ENCODE results near the gene DHX35. TPM values are rescaled to one million over a fixed set of nuclear protein-coding genes. Genes with fewer than 3 reads are reported as not detected.

DHX35 gene
- total and polyA plus RNA-seq, 2 experiments from 2014 or later: 8.3 to 25.9 TPM

DNA sequence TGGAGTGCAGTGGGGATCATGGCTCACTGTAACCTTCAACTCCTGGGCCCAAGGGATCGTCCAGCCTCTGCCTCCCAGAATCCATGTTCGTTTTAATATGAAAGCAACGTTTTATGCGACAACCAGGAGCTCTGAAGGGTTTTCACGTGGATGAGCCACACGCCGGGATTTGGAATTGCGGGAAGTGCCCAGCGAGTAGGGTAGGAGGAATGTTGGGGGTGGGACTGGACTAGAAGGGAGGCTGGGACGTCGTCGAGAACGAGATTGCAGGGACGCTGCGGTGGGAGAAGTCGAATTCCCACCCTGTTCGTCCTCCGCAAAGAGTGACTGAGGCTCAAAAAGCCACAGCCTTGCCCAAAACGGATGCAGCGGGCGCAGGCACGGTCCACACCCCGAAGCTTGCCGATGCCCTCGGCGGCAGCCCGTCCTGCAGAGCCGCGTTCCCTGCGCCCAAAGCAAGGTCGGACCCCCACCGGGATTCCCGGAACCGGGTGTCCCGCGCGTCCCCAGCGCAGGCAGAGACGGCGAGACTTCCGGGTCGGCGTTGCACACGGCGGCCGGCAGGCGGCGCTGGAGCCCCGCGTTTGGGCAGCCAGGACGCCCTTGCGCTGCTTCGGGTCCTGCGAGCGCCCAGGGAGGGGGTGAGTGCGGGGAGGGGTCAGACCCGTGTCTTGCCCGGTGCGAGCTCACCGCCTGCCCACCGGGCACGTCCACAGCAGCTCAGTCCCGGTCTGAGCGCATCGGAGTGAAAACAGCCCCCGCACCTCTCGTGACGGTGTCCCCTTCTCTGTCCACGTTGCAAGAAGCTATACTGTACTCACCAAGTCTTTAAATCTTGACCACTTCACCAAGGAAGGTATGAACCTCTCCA, 87.8 kb downstream of the DHX35 start:
- Mint-ChIP-seq H3K27me3 (ENCODE audit: insufficient read depth, low read depth, poor library complexity) (peaks cover 14% of the 10 kb centered on the region), H3K4me1 (0 out of 3 replicates have a peak, but pooled peaks cover 3% of the 10 kb centered on the region), H3K36me3 (ENCODE audit: low read depth) (no peaks in the 10 kb centered on the region), H3K4me3 (peak overlapping the region; percentile 77), H3K27ac (no peak overlapping the region), H3K9me3 (no peaks in the 10 kb centered on the region)
- Histone ChIP-seq H3F3A (replicated peaks; ENCODE audit: low read depth) (no peaks in the 10 kb centered on the region), H3K79me2 (replicated peaks; ENCODE audit: insufficient read depth) (no peaks in the 10 kb centered on the region), H2AFZ (peak overlapping the region; percentile 99), H4K20me1 (replicated peaks; ENCODE audit: insufficient read depth) (no peaks in the 10 kb centered on the region), H3K27me3 (ENCODE audit: insufficient read depth) (peaks cover 10% of the 10 kb centered on the region), H3K4me2 (peak overlapping the region; percentile 89), H3K4me3 (peak overlapping the region; percentile 77), H3K9me2 (ENCODE audit: insufficient read depth) (no peaks in the 10 kb centered on the region), H3K4me1 (ENCODE audit: insufficient read depth) (peaks cover 10% of the 10 kb centered on the region; the same call in 1 of the 2 replicates), H3K36me3 (ENCODE audit: insufficient read depth) (no peaks in the 10 kb centered on the region), H3K27ac (ENCODE audit: low read depth) (no peak overlapping the region)
- TF ChIP-seq JUNB (IDR thresholded peaks at IDR 0.05; ENCODE audit: unreplicated experiment) (no peak), STAT1 (IDR thresholded peaks at IDR 0.05; ENCODE audit: unreplicated experiment) (no peak)
- TF ChIP-seq, protein P1, sequence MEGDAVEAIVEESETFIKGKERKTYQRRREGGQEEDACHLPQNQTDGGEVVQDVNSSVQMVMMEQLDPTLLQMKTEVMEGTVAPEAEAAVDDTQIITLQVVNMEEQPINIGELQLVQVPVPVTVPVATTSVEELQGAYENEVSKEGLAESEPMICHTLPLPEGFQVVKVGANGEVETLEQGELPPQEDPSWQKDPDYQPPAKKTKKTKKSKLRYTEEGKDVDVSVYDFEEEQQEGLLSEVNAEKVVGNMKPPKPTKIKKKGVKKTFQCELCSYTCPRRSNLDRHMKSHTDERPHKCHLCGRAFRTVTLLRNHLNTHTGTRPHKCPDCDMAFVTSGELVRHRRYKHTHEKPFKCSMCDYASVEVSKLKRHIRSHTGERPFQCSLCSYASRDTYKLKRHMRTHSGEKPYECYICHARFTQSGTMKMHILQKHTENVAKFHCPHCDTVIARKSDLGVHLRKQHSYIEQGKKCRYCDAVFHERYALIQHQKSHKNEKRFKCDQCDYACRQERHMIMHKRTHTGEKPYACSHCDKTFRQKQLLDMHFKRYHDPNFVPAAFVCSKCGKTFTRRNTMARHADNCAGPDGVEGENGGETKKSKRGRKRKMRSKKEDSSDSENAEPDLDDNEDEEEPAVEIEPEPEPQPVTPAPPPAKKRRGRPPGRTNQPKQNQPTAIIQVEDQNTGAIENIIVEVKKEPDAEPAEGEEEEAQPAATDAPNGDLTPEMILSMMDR (conservative IDR thresholded peaks at IDR 0.05; ENCODE audit: low read depth in 2 of 2): peak; percentile 73 to 96
- TF ChIP-seq, protein P2, sequence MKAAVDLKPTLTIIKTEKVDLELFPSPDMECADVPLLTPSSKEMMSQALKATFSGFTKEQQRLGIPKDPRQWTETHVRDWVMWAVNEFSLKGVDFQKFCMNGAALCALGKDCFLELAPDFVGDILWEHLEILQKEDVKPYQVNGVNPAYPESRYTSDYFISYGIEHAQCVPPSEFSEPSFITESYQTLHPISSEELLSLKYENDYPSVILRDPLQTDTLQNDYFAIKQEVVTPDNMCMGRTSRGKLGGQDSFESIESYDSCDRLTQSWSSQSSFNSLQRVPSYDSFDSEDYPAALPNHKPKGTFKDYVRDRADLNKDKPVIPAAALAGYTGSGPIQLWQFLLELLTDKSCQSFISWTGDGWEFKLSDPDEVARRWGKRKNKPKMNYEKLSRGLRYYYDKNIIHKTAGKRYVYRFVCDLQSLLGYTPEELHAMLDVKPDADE (IDR thresholded peaks at IDR 0.05): no peak
- peak; percentile 84 for ATAC-seq
- peak; percentile 86 for DNase-seq (ENCODE audit: low spot score)

DNA sequence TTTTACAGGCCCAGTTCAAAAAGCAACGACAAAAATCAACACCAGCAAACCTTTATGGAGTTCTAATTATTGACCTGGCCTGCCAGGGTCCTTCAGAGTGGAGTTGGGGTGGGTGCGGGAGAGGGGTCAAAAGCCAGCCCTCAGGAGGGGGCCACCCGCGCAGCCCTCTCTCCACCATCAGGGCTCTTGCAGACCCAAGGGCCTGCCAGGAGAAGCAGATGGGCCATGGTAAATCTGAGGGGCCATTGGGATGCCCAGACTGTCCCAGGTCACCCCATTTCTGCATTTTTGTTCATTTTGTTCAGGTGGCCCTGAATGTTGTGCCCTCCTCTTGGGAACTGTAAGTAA, 88.4 kb downstream of the DHX35 start:
- Histone ChIP-seq H3K27me3 (ENCODE audit: insufficient read depth) (peaks cover 10% of the 10 kb centered on the region), H3K4me1 (ENCODE audit: insufficient read depth) (peaks cover 10% of the 10 kb centered on the region; the same call in 1 of the 2 replicates), H2AFZ (peak overlapping the region; percentile 99; the same call in 1 of the 2 replicates), H3K4me2 (peak overlapping the region; percentile 89), H3K36me3 (ENCODE audit: insufficient read depth) (no peaks in the 10 kb centered on the region), H3K79me2 (replicated peaks; ENCODE audit: insufficient read depth) (no peaks in the 10 kb centered on the region), H3F3A (replicated peaks; ENCODE audit: low read depth) (no peaks in the 10 kb centered on the region), H3K4me3 (peak overlapping the region; percentile 77), H3K27ac (ENCODE audit: low read depth) (no peak overlapping the region), H4K20me1 (replicated peaks; ENCODE audit: insufficient read depth) (no peaks in the 10 kb centered on the region), H3K9me2 (ENCODE audit: insufficient read depth) (no peaks in the 10 kb centered on the region)
- peak; percentile 3; the same call in 1 of the 3 replicates for ATAC-seq
- peaks cover 14% of the 10 kb centered on the region for H3K27me3 Mint-ChIP-seq (ENCODE audit: insufficient read depth, low read depth, poor library complexity)
- H3K4me1 Mint-ChIP-seq: 0 out of 3 replicates have a peak, but pooled peaks cover 3% of the 10 kb centered on the region
- H3K4me3 Mint-ChIP-seq: peak overlapping the region; percentile 77
- H3K36me3 Mint-ChIP-seq (ENCODE audit: low read depth): no peaks in the 10 kb centered on the region
- H3K27ac Mint-ChIP-seq: no peak overlapping the region
- no peaks in the 10 kb centered on the region for H3K9me3 Mint-ChIP-seq
- no peak for DNase-seq (ENCODE audit: low spot score)
- TF ChIP-seq ZNF331 (CRISPR knock-in tag; IDR thresholded peaks at IDR 0.05; ENCODE audit: low read depth): no peak
- TF ChIP-seq, protein P2 (IDR thresholded peaks at IDR 0.05): no peak
- TF ChIP-seq, protein P3, sequence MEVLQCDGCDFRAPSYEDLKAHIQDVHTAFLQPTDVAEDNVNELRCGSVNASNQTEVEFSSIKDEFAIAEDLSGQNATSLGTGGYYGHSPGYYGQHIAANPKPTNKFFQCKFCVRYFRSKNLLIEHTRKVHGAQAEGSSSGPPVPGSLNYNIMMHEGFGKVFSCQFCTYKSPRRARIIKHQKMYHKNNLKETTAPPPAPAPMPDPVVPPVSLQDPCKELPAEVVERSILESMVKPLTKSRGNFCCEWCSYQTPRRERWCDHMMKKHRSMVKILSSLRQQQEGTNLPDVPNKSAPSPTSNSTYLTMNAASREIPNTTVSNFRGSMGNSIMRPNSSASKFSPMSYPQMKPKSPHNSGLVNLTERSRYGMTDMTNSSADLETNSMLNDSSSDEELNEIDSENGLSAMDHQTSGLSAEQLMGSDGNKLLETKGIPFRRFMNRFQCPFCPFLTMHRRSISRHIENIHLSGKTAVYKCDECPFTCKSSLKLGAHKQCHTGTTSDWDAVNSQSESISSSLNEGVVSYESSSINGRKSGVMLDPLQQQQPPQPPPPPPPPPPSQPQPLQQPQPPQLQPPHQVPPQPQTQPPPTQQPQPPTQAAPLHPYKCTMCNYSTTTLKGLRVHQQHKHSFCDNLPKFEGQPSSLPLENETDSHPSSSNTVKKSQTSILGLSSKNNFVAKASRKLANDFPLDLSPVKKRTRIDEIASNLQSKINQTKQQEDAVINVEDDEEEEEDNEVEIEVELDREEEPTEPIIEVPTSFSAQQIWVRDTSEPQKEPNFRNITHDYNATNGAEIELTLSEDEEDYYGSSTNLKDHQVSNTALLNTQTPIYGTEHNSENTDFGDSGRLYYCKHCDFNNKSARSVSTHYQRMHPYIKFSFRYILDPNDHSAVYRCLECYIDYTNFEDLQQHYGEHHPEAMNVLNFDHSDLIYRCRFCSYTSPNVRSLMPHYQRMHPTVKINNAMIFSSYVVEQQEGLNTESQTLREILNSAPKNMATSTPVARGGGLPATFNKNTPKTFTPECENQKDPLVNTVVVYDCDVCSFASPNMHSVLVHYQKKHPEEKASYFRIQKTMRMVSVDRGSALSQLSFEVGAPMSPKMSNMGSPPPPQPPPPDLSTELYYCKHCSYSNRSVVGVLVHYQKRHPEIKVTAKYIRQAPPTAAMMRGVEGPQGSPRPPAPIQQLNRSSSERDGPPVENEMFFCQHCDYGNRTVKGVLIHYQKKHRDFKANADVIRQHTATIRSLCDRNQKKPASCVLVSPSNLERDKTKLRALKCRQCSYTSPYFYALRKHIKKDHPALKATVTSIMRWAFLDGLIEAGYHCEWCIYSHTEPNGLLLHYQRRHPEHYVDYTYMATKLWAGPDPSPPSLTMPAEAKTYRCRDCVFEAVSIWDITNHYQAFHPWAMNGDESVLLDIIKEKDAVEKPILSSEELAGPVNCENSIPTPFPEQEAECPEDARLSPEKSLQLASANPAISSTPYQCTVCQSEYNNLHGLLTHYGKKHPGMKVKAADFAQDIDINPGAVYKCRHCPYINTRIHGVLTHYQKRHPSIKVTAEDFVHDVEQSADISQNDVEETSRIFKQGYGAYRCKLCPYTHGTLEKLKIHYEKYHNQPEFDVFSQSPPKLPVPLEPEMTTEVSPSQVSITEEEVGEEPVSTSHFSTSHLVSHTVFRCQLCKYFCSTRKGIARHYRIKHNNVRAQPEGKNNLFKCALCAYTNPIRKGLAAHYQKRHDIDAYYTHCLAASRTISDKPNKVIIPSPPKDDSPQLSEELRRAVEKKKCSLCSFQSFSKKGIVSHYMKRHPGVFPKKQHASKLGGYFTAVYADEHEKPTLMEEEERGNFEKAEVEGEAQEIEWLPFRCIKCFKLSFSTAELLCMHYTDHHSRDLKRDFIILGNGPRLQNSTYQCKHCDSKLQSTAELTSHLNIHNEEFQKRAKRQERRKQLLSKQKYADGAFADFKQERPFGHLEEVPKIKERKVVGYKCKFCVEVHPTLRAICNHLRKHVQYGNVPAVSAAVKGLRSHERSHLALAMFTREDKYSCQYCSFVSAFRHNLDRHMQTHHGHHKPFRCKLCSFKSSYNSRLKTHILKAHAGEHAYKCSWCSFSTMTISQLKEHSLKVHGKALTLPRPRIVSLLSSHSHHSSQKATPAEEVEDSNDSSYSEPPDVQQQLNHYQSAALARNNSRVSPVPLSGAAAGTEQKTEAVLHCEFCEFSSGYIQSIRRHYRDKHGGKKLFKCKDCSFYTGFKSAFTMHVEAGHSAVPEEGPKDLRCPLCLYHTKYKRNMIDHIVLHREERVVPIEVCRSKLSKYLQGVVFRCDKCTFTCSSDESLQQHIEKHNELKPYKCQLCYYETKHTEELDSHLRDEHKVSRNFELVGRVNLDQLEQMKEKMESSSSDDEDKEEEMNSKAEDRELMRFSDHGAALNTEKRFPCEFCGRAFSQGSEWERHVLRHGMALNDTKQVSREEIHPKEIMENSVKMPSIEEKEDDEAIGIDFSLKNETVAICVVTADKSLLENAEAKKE (CRISPR knock-in tag; IDR thresholded peaks at IDR 0.05): no peak
